Thoracic aorta (tissue), 2 donors: ENCODE data around the gene ZMYND8. TPM values are rescaled to one million over a fixed set of nuclear protein-coding genes. Genes with fewer than 3 reads are reported as not detected.
"Not testable (repeated sequence)": the region's sequence is repeated elsewhere in the genome, so short reads cannot be mapped to it uniquely, and the experiment has no call there.

ENCODE experiments used
- ATAC-seq: fragments of 150-250 bp; one replicate; pipeline ENCODE4 v1.8.0; 2017; ENCODE audit warnings: low read depth; ENCODE audit not compliant: insufficient number of reproducible peaks, low FRiP score
- DNase-seq: peaks from one replicate; pipeline ENCODE4 v3.0.0-alpha.2; 2020; ENCODE audit warnings: low spot score
- H3K27ac ChIP-seq, 2 donors: fragments of 200-600 bp; sonication (generic); 1 replicate in 1 of 2; 2 replicates in 1 of 2; pipeline ENCODE4 v1.5.1; 2016; ENCODE audit warnings: mild to moderate bottlenecking in 2 of 2, moderate library complexity in 2 of 2
- H3K27me3 ChIP-seq: fragments of 200-600 bp; sonication (generic); replicated peaks from 2 replicates; pipeline ENCODE4 v1.6.0; 2016; ENCODE audit warnings: mild to moderate bottlenecking; ENCODE audit not compliant: insufficient read depth
- H3K36me3 ChIP-seq: fragments of 200-600 bp; sonication (generic); one replicate; pipeline ENCODE4 v1.5.1; 2016
- H3K4me1 ChIP-seq, 2 donors: fragments of 200-600 bp; sonication (generic); 1 replicate in 1 of 2; 2 replicates in 1 of 2; pipeline versions ENCODE4 v1.5.1 to v1.6.0; 2016; ENCODE audit warnings: low read depth in 2 of 2, mild to moderate bottlenecking in 1 of 2; ENCODE audit not compliant: control insufficient read depth in 1 of 2
- H3K4me3 ChIP-seq: fragments of 200-600 bp; sonication (generic); 2 replicates; pipeline ENCODE4 v1.5.1; 2016; ENCODE audit warnings: mild to moderate bottlenecking
- H3K9me3 ChIP-seq: fragments of 200-600 bp; sonication (generic); 2 replicates; pipeline ENCODE4 v1.5.1; 2016
- total RNA-seq, 2 donors: library from RNA; depleted of rRNA; stranded (reverse); fragments of >200 nt; gene quantifications; one replicate each; pipeline versions ENCODE4 v1.1.0 to v1.2.3, GENCODE V29; 2016
- TF ChIP-seq, protein P1 (sequence below): fragments of 200-600 bp; sonication (generic); IDR thresholded peaks from one replicate; pipeline ENCODE4 v1.5.1; 2019; ENCODE audit warnings: antibody characterized with exemption

Gene ZMYND8
- total RNA-seq, 2 donors from 2014 or later, result 17.9 to 27.2 TPM

DNA sequence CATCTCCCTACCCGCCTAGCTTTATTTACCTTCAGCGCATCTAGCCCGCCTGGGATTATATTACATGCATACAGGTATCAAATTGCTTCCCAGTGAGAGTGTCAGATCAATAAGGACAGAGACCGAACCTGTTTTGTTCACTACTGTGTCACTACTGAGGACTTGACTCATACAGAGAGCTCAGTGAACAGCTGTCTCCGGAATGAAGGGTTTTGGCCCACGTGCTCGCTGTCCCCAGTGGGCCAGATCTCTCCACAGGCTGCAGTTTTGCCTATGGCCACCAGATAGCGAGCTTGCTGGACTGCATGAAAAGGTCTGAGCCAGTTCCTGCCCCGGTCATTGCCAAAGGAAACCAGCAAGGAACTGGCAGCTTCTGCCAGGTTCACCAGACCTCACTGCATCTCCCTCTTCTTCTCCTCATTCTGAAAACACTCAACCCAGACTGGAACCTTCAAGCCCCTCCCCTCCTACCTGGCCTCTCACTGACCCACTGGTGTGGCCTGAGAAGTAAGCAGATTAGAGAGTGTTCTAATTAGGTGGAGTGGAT is 150.8 kb downstream of the ZMYND8 start:
- TF ChIP-seq, protein P1, sequence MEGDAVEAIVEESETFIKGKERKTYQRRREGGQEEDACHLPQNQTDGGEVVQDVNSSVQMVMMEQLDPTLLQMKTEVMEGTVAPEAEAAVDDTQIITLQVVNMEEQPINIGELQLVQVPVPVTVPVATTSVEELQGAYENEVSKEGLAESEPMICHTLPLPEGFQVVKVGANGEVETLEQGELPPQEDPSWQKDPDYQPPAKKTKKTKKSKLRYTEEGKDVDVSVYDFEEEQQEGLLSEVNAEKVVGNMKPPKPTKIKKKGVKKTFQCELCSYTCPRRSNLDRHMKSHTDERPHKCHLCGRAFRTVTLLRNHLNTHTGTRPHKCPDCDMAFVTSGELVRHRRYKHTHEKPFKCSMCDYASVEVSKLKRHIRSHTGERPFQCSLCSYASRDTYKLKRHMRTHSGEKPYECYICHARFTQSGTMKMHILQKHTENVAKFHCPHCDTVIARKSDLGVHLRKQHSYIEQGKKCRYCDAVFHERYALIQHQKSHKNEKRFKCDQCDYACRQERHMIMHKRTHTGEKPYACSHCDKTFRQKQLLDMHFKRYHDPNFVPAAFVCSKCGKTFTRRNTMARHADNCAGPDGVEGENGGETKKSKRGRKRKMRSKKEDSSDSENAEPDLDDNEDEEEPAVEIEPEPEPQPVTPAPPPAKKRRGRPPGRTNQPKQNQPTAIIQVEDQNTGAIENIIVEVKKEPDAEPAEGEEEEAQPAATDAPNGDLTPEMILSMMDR, result peak; percentile 83
- Histone ChIP-seq H3K27me3 (no peaks in the 10 kb centered on the region), H3K4me3 (no peak overlapping the region), H3K27ac (no peak overlapping the region), H3K4me1 (no peaks in the 10 kb centered on the region), H3K36me3 (peaks cover 10% of the 10 kb centered on the region), H3K9me3 (no peaks in the 10 kb centered on the region)
- peak; percentile 42 for ATAC-seq
- peak; percentile 21 for DNase-seq

DNA sequence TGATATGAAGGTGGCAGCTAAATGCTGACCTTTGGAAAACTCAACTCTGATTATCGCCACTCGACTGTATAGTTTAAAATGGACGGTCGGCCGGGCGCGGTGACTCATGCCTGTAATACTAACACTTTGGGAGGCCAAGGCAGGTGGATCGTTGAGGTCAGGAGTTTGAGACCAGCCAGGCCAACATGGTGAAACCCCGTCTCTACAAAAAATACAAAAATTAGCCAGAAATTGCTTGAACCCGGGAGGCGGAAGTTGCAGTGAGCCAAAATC is 151.7 kb downstream of the ZMYND8 start:
- H3K27me3 ChIP-seq, H3K4me3 ChIP-seq, H3K9me3 ChIP-seq, ATAC-seq, H3K4me1 ChIP-seq, DNase-seq, H3K36me3 ChIP-seq, H3K27ac ChIP-seq: not testable (repeated sequence)

DNA sequence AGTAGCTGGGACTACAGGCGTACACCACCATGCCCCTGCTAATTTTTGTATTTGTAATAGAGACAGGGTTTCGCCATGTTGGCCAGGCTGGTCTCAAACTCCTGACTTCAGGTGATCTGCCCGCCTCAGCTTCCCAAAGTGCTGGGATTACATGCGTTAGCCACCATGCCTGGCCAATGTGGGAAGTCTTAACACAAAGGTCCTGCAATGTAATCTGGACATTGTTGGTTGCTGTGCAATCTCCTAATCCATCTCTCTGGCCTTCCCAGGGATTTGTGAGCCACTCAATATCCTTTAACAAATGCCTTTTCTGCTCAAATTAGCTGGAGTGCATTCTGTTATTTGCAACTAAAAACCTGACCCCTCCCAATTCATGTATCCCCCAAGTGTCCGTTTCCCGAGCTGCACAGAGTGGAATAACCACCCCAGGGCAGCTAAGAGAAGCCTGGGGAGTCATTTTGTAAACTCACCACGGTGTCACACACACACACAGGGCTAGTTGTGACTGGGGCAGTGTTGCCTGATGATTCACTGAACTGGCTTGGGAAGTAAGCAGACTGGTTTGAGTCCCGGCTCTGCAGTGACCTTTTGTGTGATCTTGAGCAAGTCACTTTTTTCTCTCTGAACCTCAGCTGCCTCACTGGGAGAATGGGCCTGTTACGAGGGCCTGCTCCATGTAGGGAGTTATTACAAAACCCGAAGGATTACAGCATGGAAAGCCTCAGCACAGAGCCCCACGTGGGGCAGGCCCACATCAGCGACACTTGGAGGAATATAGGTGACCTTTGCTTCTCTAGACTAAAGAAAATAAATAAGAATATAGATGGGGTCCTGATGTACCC is 152.3 kb downstream of the ZMYND8 start:
- DNase-seq (no peak), ATAC-seq (no peak)
- no peak overlapping the region for H3K4me3 ChIP-seq
- no peaks in the 10 kb centered on the region for H3K9me3 ChIP-seq
- no peaks in the 10 kb centered on the region for H3K36me3 ChIP-seq
- no peaks in the 10 kb centered on the region for H3K27me3 ChIP-seq
- TF ChIP-seq, protein P1, result no peak
- H3K27ac ChIP-seq, result no peak overlapping the region
- H3K4me1 ChIP-seq, result no peaks in the 10 kb centered on the region

DNA sequence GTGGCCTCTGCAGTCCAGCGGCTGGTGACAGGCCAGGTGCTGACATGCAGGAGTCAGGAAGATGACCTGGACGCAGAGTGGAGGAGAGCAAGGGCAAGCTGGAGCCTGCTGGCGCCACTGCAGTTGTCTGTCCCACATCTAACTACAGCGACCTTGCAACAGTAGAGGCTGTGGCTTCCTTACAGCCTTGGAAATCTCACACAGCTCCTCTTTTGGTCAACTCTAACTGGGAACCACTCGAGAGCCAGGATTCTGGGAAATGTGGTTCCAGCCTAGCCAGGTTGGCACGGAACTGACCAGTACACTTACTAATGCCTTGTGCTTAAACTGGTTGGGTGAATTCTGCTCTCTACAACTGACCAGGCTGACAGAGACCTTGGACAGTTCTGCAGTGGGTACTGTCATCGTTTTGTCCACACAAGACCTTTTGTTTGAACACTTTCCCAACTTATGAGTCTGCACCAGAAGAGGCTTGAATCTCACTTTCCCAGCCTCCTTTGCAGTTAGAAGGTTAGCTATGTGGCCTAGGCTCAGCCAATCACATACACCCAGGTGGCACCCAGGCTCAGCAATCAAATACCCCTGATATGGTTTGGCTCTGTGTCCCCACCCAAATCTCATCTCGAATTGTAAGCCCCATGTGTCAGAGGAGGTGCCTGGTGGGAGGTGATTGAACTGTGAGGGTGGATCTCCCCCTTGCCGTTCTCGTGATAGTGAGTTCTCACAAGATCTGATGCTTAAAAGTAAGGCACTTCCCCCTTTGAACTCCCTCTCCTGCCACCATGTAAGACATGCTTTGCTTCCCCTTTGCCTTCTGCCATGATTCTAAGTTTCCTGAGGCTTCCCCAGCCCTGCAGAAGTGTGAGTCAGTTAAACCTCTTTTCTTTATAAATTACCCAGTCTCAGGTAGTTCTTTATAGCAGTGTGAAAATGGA is 153.5 kb downstream of the ZMYND8 start:
- H3K4me1 ChIP-seq, result no peaks in the 10 kb centered on the region
- no peaks in the 10 kb centered on the region for H3K27me3 ChIP-seq
- TF ChIP-seq, protein P1, result no peak
- ATAC-seq, result no peak
- DNase-seq, result no peak
- no peaks in the 10 kb centered on the region for H3K9me3 ChIP-seq
- H3K36me3 ChIP-seq, result no peaks in the 10 kb centered on the region
- no peak overlapping the region for H3K27ac ChIP-seq
- H3K4me3 ChIP-seq, result no peak overlapping the region

DNA sequence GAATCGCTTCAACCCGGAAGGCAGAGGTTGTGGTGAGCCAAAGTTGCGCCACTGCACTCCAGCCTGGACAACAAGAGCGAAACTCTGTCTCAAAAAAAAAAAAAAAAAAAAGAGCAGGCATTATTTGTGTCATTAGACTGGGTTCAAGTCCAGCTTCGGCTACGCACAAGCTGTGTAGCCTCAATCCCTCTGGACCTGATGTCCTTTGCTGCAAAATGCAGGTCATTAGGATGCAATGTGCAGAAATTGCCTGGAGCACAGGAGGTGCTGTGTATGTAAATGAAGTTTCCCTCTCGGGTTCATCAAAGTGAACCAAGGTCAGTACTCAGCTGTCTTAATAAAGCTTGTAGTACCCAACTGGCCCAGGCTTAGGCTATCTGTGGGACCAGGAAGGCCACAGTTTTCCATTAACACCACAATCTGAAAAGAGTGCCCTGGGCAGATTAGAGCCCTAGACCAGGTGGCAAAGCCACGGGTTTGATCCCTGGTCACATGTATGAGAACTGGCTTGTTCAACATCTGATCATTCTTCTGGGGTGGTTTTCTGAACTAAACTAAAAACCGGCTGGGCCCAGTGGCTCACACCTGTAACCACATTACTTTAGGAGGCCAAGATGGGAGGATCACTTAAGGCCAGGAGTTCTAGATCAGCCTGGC is 155.3 kb downstream of the ZMYND8 start:
- no peak overlapping the region for H3K4me3 ChIP-seq
- DNase-seq (no peak), ATAC-seq (no peak)
- peaks cover 0 to 3% of the 10 kb centered on the region in 2 donors for H3K4me1 ChIP-seq
- H3K27ac ChIP-seq, result no peak overlapping the region
- TF ChIP-seq, protein P1, result no peak
- no peaks in the 10 kb centered on the region for H3K27me3 ChIP-seq
- H3K36me3 ChIP-seq, result no peaks in the 10 kb centered on the region
- H3K9me3 ChIP-seq, result no peaks in the 10 kb centered on the region
